ENCODE results near the gene HAVCR2. TPM values are rescaled to one million over a fixed set of nuclear protein-coding genes. Genes with fewer than 3 reads are reported as not detected.

Gene HAVCR2
- 0.84 and 1.7 TPM in 2 replicates for total RNA-seq
- polyA plus RNA-seq = 0.52 and 0.92 TPM in 2 replicates

DNA sequence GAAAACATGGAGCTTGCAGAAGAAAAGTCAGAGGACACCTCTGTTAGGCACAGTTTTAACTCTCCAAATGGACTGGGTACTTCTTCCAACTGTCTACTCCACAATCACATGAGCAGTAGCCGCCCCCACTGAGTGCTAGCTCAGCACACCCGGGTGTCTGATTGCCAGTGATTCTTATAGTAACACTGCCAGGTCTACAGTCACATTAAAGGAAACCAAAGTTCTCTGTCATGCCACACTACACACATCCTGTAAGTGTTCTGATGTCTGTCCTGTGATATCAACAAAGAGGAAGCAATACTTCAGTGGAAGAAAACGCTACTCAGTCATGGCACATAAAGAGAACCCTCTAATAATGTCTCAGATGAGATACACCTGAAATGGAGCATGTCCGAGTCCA, at the start of gene HAVCR2:
Gene HAVCR2 (minus strand): TSS at position 69 of the 400 bp plus-strand sequence. CDS start 61 bp downstream, at position 8.
- no peak within 1 kb of the TSS for H2AFZ ChIP-seq
- 87% methylated on average over 4 of the region's 4 CpGs for WGBS (ENCODE audit: low lambda C conversion rate, missing lambda C conversion rate)
- H3K27ac ChIP-seq = no peak within 1 kb of the TSS

DNA sequence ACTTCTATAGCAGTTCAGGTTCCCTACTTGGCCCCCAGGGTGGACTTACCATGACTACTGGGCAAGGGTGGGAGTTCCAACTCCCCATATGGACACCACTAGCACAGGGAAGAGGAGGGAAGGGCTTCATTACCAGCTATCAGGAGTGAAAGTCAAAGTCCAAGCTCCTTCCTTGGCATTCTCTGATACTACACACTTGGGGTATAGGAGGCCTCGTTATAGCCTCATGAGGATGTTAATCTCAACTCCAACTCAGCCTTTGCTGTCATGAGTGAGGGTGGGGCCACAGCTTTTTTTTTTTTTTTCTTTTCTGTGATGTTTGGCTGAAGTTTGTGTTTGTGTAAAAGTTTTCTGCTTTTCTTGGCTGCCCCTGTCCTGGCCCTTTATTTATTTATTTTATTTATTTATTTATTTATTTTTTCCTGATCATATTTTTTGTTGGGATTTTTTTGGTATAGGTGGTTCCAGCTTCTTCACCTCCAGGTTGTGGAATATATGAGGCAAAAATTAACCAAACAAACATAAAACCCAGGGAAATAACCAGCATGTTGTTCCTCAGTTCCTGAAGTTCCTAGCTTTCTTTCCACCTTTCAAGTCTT, 48.5 kb upstream of the HAVCR2 start:
- H3K4me3 ChIP-seq = no peak overlapping the region
- no peaks in the 10 kb centered on the region for H3K79me2 ChIP-seq
- no peak overlapping the region for H3K4me2 ChIP-seq
- no peaks in the 10 kb centered on the region for H3K36me3 ChIP-seq (replicated peaks; ENCODE audit: insufficient read depth, low read depth)
- H3K27me3 ChIP-seq = peaks cover 7% of the 10 kb centered on the region
- H3K27ac ChIP-seq = no peak overlapping the region
- no peak for DNase-seq (ENCODE audit: low spot score)
- WGBS (ENCODE audit: low lambda C conversion rate, missing lambda C conversion rate) = 83% methylated on average over 1 of the region's 1 CpG
- H3K9me3 ChIP-seq (ENCODE audit: low read depth) = no peaks in the 10 kb centered on the region
- H3K9me2 ChIP-seq (replicated peaks; ENCODE audit: insufficient read depth) = no peaks in the 10 kb centered on the region
- no peak for TF ChIP-seq EZH2phosphoT487 (IDR thresholded peaks at IDR 0.05; ENCODE audit: low read depth, severe bottlenecking, unreplicated experiment)
- H4K20me1 ChIP-seq (ENCODE audit: insufficient read depth, poor library complexity, severe bottlenecking) = no peaks in the 10 kb centered on the region
- H2AFZ ChIP-seq = no peak overlapping the region
- H3K4me1 ChIP-seq (ENCODE audit: insufficient read depth) = no peaks in the 10 kb centered on the region

More for the DNA sequence above, at the start of gene HAVCR2:
- H3K9me3 ChIP-seq (ENCODE audit: low read depth) = no peaks in the 10 kb centered on the region
- DNase-seq (ENCODE audit: low spot score) = no peak
- no peaks in the 10 kb centered on the region for H3K9me2 ChIP-seq (replicated peaks; ENCODE audit: insufficient read depth)
- H4K20me1 ChIP-seq (ENCODE audit: insufficient read depth, poor library complexity, severe bottlenecking) = no peaks in the 10 kb centered on the region
- H3K36me3 ChIP-seq (replicated peaks; ENCODE audit: insufficient read depth, low read depth) = no peaks in the 10 kb centered on the region
- TF ChIP-seq EZH2 (IDR thresholded peaks at IDR 0.05; ENCODE audit: borderline replicate concordance) = no peak
- TF ChIP-seq, protein P1, sequence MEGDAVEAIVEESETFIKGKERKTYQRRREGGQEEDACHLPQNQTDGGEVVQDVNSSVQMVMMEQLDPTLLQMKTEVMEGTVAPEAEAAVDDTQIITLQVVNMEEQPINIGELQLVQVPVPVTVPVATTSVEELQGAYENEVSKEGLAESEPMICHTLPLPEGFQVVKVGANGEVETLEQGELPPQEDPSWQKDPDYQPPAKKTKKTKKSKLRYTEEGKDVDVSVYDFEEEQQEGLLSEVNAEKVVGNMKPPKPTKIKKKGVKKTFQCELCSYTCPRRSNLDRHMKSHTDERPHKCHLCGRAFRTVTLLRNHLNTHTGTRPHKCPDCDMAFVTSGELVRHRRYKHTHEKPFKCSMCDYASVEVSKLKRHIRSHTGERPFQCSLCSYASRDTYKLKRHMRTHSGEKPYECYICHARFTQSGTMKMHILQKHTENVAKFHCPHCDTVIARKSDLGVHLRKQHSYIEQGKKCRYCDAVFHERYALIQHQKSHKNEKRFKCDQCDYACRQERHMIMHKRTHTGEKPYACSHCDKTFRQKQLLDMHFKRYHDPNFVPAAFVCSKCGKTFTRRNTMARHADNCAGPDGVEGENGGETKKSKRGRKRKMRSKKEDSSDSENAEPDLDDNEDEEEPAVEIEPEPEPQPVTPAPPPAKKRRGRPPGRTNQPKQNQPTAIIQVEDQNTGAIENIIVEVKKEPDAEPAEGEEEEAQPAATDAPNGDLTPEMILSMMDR (IDR thresholded peaks at IDR 0.05; ENCODE audit: poor library complexity) = no peak
- TF ChIP-seq EZH2phosphoT487 (IDR thresholded peaks at IDR 0.05; ENCODE audit: low read depth, severe bottlenecking, unreplicated experiment) = no peak
- no peak within 1 kb of the TSS for H3K4me3 ChIP-seq
- no peaks in the 10 kb centered on the region for H3K4me1 ChIP-seq (ENCODE audit: insufficient read depth)
- H3K4me2 ChIP-seq = no peak within 1 kb of the TSS
- no peaks in the 10 kb centered on the region for H3K27me3 ChIP-seq
- H3K79me2 ChIP-seq = no peaks in the 10 kb centered on the region

DNA sequence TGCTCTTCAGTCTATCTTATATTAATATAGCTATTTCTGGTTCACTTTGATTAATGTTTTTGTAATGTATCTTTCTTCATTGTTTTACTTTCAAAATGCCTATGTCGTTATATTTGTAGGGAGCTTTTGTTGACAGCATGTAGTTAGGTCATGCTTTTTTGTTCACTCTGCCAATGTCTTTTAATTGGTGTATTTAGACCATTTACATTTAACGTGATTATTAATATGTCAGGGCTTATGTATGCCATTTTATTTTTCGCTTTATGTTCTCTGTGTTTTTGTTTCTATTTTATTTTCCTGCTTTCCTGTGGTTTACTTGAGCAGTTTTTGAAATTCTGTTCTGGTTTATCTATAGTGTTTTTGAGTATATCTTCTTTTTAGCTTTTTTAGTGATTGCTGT, 46.5 kb upstream of the HAVCR2 start:
- 87% methylated on average over 3 of the region's 3 CpGs for WGBS (ENCODE audit: low lambda C conversion rate, missing lambda C conversion rate)

DNA sequence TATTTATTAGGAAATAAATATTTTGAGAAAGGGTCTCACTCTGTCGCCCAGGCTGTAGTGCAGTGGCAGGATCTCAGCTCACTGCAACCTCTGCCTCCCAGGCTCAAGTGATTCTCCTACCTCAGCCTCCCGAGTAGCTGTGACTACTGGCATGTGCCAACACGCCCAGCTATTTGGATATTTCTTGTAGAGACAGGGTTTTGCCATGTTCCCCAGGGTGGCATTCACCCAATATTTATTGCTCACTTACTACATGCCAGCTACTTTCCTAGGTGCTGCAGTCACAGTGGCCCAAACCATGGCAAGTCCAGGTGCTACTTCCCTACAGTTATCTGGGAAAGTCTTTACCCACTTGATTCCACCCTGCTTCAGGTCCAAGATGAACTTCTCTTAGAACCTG, 42.2 kb upstream of the HAVCR2 start:
- Histone ChIP-seq H3K27me3 (no peaks in the 10 kb centered on the region), H3K4me2 (no peak overlapping the region), H3K9me3 (ENCODE audit: low read depth) (no peaks in the 10 kb centered on the region), H3K4me3 (no peak overlapping the region), H3K36me3 (replicated peaks; ENCODE audit: insufficient read depth, low read depth) (no peaks in the 10 kb centered on the region), H2AFZ (no peak overlapping the region), H3K9me2 (replicated peaks; ENCODE audit: insufficient read depth) (no peaks in the 10 kb centered on the region), H3K79me2 (no peaks in the 10 kb centered on the region), H4K20me1 (ENCODE audit: insufficient read depth, poor library complexity, severe bottlenecking) (no peaks in the 10 kb centered on the region), H3K27ac (no peak overlapping the region), H3K4me1 (ENCODE audit: insufficient read depth) (no peaks in the 10 kb centered on the region)
- 85% methylated on average over 3 of the region's 3 CpGs for WGBS (ENCODE audit: low lambda C conversion rate, missing lambda C conversion rate)
- no peak for DNase-seq (ENCODE audit: low spot score)
- TF ChIP-seq EZH2 (IDR thresholded peaks at IDR 0.05; ENCODE audit: borderline replicate concordance) (no peak), EZH2phosphoT487 (IDR thresholded peaks at IDR 0.05; ENCODE audit: low read depth, severe bottlenecking, unreplicated experiment) (no peak)
- TF ChIP-seq, protein P1 (IDR thresholded peaks at IDR 0.05; ENCODE audit: poor library complexity) = no peak

More for the DNA sequence above, 46.5 kb upstream of the HAVCR2 start:
- Histone ChIP-seq H3K27me3 (no peaks in the 10 kb centered on the region), H3K36me3 (replicated peaks; ENCODE audit: insufficient read depth, low read depth) (no peaks in the 10 kb centered on the region), H3K27ac (no peak overlapping the region), H3K4me1 (ENCODE audit: insufficient read depth) (no peaks in the 10 kb centered on the region), H3K79me2 (no peaks in the 10 kb centered on the region), H3K9me3 (ENCODE audit: low read depth) (no peaks in the 10 kb centered on the region), H4K20me1 (ENCODE audit: insufficient read depth, poor library complexity, severe bottlenecking) (no peaks in the 10 kb centered on the region), H2AFZ (no peak overlapping the region), H3K4me2 (no peak overlapping the region), H3K9me2 (replicated peaks; ENCODE audit: insufficient read depth) (no peaks in the 10 kb centered on the region), H3K4me3 (no peak overlapping the region)
- no peak for TF ChIP-seq EZH2phosphoT487 (IDR thresholded peaks at IDR 0.05; ENCODE audit: low read depth, severe bottlenecking, unreplicated experiment)
- DNase-seq (ENCODE audit: low spot score) = no peak
